Stimulated activated CD4-positive, alpha-beta T cell treated with anti-CD3 and anti-CD28 coated beads, Interleukin-4, amount 100 ng/mL, for 24 hours (primary cell): ENCODE measurements around the gene TPSAB1.
"Not testable (repeated sequence)": the region's sequence is repeated elsewhere in the genome, so short reads cannot be mapped to it uniquely, and the experiment has no call there.

Experiments used
- DNase-seq: peaks from one replicate; pipeline ENCODE4 v3.0.0-alpha.2; 2020

The TPSAB1 gene

GRCh38 chr16:1240436-1240835 is at the start of gene TPSAB1:
TSS of gene TPSAB1 (plus strand) at chr16:1240705. CDS start at chr16:1240939, 234 bp downstream.
- DNase-seq, result not testable (repeated sequence)

- DNase-seq, result not testable (repeated sequence)
Measured at GRCh38 chr16:1190789-1191188, 49.7 kb upstream of the TPSAB1 start.

GRCh38 chr16:1192384-1193073 is 48.0 kb upstream of the TPSAB1 start:
- no peak for DNase-seq

GRCh38 chr16:1193143-1193824 is 47.2 kb upstream of the TPSAB1 start:
- no peak for DNase-seq

GRCh38 chr16:1193825-1194581 is 46.5 kb upstream of the TPSAB1 start:
- DNase-seq, result no peak

GRCh38 chr16:1194665-1195392 is 45.7 kb upstream of the TPSAB1 start:
- peak; percentile 10 for DNase-seq

- DNase-seq, result no peak
Measured at GRCh38 chr16:1195393-1195666, 45.2 kb upstream of the TPSAB1 start.

GRCh38 chr16:1196494-1196893 is 44.0 kb upstream of the TPSAB1 start:
- DNase-seq, result no peak

- no peak for DNase-seq
Measured at GRCh38 chr16:1197237-1197866, 43.2 kb upstream of the TPSAB1 start.

- no peak for DNase-seq
Measured at GRCh38 chr16:1198194-1198593, 42.3 kb upstream of the TPSAB1 start.

GRCh38 chr16:1198671-1199346 is 41.7 kb upstream of the TPSAB1 start:
- DNase-seq, result not testable (repeated sequence)

GRCh38 chr16:1199347-1200013 is 41.0 kb upstream of the TPSAB1 start:
- no peak for DNase-seq

- DNase-seq, result no peak
Measured at GRCh38 chr16:1200014-1200627, 40.4 kb upstream of the TPSAB1 start.

GRCh38 chr16:1201444-1201843 is 39.1 kb upstream of the TPSAB1 start:
- no peak for DNase-seq

GRCh38 chr16:1202274-1202673 is 38.2 kb upstream of the TPSAB1 start:
- DNase-seq, result no peak

GRCh38 chr16:1204933-1205332 is 35.6 kb upstream of the TPSAB1 start:
- DNase-seq, result no peak

- no peak for DNase-seq
Measured at GRCh38 chr16:1206326-1206725, 34.2 kb upstream of the TPSAB1 start.

- DNase-seq, result no peak
Measured at GRCh38 chr16:1206786-1207185, 33.7 kb upstream of the TPSAB1 start.

GRCh38 chr16:1208239-1208830 is 32.2 kb upstream of the TPSAB1 start:
- DNase-seq, result no peak

GRCh38 chr16:1209081-1209480 is 31.4 kb upstream of the TPSAB1 start:
- no peak for DNase-seq

- DNase-seq, result no peak
Measured at GRCh38 chr16:1210461-1210860, 30.0 kb upstream of the TPSAB1 start.
